Measurements from ENCODE around the gene PDLIM7.

DNA sequence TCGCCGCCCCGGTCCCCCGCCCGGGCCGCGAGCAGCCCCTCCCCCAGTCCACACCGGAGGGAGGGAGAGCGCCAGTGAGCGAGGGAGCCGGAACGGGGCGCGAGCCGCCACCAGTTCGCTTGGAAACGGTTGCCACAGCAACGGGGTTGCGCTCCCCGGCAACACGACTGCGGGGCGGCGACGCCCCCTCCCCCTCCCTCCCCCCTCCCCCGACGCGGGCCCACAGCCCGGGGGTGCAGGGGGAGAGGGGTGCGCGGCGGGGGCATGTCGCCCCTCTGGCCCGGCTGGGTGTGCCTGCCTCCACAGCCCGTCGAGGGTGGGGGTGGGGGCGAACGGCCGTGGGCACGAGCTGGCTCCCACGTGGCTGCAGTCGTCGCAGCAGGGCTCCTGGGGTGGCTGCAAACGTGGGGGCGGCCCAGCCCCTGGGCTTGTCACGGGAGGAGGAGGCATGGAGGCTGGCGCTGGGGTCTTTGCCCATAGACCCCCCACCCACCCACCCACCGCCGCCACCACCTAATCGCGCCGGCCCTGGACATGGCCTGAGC, 50.3 kb downstream of the PDLIM7 start:
- TF ChIP-seq, protein P1, sequence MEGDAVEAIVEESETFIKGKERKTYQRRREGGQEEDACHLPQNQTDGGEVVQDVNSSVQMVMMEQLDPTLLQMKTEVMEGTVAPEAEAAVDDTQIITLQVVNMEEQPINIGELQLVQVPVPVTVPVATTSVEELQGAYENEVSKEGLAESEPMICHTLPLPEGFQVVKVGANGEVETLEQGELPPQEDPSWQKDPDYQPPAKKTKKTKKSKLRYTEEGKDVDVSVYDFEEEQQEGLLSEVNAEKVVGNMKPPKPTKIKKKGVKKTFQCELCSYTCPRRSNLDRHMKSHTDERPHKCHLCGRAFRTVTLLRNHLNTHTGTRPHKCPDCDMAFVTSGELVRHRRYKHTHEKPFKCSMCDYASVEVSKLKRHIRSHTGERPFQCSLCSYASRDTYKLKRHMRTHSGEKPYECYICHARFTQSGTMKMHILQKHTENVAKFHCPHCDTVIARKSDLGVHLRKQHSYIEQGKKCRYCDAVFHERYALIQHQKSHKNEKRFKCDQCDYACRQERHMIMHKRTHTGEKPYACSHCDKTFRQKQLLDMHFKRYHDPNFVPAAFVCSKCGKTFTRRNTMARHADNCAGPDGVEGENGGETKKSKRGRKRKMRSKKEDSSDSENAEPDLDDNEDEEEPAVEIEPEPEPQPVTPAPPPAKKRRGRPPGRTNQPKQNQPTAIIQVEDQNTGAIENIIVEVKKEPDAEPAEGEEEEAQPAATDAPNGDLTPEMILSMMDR (conservative IDR thresholded peaks at IDR 0.05; ENCODE audit: low read depth in 2 of 2): no peak
- TF ChIP-seq POLR2AphosphoS5 (IDR thresholded peaks at IDR 0.05; ENCODE audit: low read depth): no peak
- TF ChIP-seq EZH2 (IDR thresholded peaks at IDR 0.05; ENCODE audit: low read depth, unreplicated experiment): no peak
- no peak for TF ChIP-seq EZH2phosphoT487 (IDR thresholded peaks at IDR 0.05; ENCODE audit: unreplicated experiment)
- TF ChIP-seq CREB1 (CRISPR knock-in tag; IDR thresholded peaks at IDR 0.05; ENCODE audit: low read depth): no peak
